Stimulated activated effector memory CD8-positive, alpha-beta T cell treated with anti-CD3 and anti-CD28 coated beads, Interleukin-12 subunit alpha, Interleukin-12 subunit beta, amount 100 ng/mL, for 72 hours (primary cell): ENCODE measurements around the gene ZNF468.
"Not testable (repeated sequence)": the region's sequence is repeated elsewhere in the genome, so short reads cannot be mapped to it uniquely, and the experiment has no call there.

Experiments
- ATAC-seq: fragments of 150-1000 bp; cut with Tn5 transposase; 2 replicates; pipeline ENCODE4 v1.10.0; 2021
- DNase-seq, 2 donors: peaks; one replicate each; pipeline ENCODE4 v3.0.0; 2021 to 2022; ENCODE audit warnings: low spot score in 2 of 2
- H3K27ac Mint-ChIP-seq: one replicate; pipeline ENCODE4 v1.8.0; 2022; ENCODE audit warnings: mild to moderate bottlenecking, mixed read lengths
- H3K36me3 Mint-ChIP-seq: one replicate; pipeline ENCODE4 v1.8.0; 2022; ENCODE audit warnings: mild to moderate bottlenecking, mixed read lengths
- H3K4me1 Mint-ChIP-seq: one replicate; pipeline ENCODE4 v1.8.0; 2022; ENCODE audit warnings: mixed read lengths
- H3K4me3 Mint-ChIP-seq: one replicate; pipeline ENCODE4 v1.8.0; 2022; ENCODE audit warnings: mild to moderate bottlenecking, mixed read lengths
- H3K9me3 Mint-ChIP-seq: one replicate; pipeline ENCODE4 v1.8.0; 2022; ENCODE audit warnings: mixed read lengths

Gene ZNF468

DNA sequence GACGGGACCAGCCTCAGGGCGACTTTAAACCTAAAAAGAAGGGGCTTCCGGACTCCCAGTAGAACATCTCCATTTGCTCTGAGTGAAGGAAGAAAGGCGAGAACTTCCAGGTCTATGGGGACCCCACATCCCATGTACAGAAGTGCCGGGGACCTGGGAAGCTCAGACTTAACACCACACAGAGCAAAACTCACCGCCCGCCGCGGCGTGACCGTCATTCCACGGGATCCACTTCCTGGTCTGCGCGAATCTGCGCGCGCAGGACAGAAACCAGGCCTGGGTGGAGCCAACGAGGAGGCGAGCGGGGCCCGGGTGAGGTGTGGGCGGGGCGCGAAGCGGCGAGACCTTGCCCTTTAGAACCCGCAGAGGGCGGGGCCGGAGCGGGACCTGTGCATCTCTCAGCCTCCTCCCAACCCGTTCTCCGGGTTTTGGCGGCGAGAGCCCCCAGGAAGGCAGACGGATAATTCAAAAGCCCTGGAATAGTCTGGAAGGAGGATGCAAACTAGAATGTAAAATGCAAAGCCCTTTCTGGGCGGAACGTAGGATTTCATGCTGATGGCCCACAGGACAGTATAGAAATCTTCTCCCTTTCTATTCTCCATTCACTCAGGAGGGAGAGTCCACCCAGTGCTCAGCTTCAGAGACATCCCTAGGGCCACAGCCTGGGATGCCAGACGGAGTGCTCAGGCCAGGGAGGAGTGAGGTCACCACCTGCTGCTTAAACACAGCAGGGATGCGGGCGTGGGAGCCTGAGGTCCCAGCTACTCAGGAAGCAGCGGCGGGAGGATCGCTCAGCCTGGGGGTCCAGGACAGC is at the start of gene ZNF468:
TSS of gene ZNF468 (minus strand) at position 242 of the 814 bp plus-strand sequence. CDS start 3,347 bp downstream, outside the sequence.
- not testable (repeated sequence) for H3K9me3 Mint-ChIP-seq
- peaks cover 33% of the 10 kb centered on the region for H3K4me1 Mint-ChIP-seq
- ATAC-seq = peak; percentile 99
- peaks cover 42% of the 10 kb centered on the region for H3K36me3 Mint-ChIP-seq
- DNase-seq = peak; percentile 69 to 89
- peak within 1 kb of the TSS; percentile 88 for H3K27ac Mint-ChIP-seq
- peak within 1 kb of the TSS; percentile 91 for H3K4me3 Mint-ChIP-seq

DNA sequence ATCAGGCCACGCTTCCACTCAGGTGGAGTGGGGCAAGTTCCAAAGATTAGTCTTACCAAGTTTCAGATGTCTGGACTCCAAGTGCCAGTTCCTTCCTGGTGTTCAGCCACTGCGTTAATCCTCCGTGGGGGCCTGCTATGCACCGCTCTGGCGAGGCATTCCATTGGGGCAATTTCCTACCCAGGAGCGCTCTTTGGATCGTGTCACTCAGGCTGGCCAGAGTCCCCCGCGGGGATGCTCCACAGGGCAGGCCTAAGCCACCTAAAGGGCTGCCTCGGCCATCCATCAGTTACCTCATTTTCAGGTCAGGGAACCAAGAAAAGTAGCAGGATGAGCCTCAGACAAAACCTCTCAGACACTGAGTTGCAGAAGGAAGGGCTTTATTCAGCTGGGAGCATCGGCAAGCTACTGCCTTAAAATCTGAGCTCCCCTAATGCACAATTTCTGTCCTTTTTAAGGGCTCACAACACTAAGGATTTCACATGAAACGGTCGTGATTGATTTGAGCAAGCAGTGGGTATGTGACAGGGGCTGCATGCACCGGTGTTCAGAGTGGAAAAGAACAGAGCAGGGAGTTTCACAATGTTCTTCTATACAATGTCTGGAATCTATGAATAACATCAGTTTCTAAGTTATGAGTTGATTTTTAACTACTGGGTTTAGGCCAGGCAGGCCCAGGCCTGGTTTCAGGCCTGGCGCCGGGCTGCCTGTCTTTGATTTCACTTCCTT is 46.8 kb upstream of the ZNF468 start:
- not testable (repeated sequence) for H3K27ac Mint-ChIP-seq, ATAC-seq, H3K4me3 Mint-ChIP-seq, H3K4me1 Mint-ChIP-seq, H3K9me3 Mint-ChIP-seq, DNase-seq
- peaks cover 15% of the 10 kb centered on the region for H3K36me3 Mint-ChIP-seq

DNA sequence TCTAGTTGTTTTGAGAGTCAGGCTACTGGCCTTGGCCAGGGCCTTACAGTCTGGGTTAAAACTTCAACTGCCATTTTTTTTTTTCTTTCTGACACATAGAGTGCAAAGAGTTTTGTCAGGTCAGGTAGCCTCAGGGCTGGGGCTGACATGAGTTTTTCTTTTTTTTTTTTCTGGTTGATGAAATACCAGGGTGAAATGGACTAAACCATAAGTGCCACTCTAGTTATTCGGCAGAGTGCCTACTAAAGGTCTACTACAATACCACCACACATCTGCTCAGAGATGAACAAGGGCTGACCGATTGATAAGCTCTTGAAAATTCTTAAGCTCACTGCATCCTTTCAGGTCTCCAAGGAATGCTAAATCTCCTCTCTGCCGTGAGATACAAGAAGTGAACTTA is 44.4 kb upstream of the ZNF468 start:
- ATAC-seq (no peak), DNase-seq (no peak)
- Mint-ChIP-seq H3K9me3 (peaks cover 6% of the 10 kb centered on the region), H3K27ac (no peak overlapping the region), H3K4me3 (no peak overlapping the region), H3K36me3 (no peaks in the 10 kb centered on the region), H3K4me1 (no peaks in the 10 kb centered on the region)

DNA sequence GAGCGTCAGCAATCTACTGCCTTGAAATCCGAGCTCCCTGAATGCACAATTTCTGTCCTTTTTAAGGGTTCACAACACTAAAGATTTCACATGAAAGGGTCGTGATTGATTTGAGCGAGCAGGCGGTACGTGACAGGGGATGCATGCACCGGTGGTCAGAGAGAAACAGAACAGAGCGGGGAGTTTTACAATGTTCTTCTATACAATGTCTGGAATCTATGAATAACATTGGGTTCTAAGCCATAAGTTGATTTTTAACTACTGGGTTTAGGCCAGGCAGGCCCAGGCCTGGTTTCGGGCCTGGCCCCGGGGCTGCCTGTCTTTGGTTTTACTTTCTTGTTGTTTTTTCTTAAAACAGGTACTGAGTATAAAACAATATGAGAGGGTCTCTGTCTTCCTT is 41.2 kb upstream of the ZNF468 start:
- H3K4me3 Mint-ChIP-seq, H3K9me3 Mint-ChIP-seq, DNase-seq, ATAC-seq, H3K4me1 Mint-ChIP-seq: not testable (repeated sequence)
- Mint-ChIP-seq H3K27ac (peak overlapping the region; percentile 15), H3K36me3 (peaks cover 17% of the 10 kb centered on the region)

DNA sequence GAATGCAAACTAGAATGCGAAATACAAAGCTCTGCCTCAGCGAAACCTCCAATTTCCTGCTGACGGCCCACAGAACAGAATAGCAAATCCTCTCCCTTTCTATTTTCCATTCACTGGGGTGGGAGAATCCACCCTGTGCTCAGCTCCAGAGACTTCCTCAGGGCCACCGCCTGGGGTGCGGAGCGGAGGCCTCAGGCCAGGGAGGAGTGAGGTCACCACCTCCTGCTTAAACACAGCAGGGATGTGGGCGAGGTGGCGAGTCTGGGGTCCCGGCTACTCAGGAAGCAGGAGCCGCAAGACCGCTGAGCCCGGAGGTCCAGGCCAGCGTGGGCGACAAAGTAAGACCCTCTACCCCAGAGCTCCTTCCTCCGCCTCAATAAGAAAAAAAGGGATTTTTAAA is 40.7 kb upstream of the ZNF468 start:
- Mint-ChIP-seq H3K4me1 (peaks cover 7% of the 10 kb centered on the region), H3K4me3 (peak overlapping the region; percentile 83), H3K27ac (no peak overlapping the region), H3K36me3 (peaks cover 20% of the 10 kb centered on the region), H3K9me3 (no peaks in the 10 kb centered on the region)
- DNase-seq = no peak
- no peak for ATAC-seq

DNA sequence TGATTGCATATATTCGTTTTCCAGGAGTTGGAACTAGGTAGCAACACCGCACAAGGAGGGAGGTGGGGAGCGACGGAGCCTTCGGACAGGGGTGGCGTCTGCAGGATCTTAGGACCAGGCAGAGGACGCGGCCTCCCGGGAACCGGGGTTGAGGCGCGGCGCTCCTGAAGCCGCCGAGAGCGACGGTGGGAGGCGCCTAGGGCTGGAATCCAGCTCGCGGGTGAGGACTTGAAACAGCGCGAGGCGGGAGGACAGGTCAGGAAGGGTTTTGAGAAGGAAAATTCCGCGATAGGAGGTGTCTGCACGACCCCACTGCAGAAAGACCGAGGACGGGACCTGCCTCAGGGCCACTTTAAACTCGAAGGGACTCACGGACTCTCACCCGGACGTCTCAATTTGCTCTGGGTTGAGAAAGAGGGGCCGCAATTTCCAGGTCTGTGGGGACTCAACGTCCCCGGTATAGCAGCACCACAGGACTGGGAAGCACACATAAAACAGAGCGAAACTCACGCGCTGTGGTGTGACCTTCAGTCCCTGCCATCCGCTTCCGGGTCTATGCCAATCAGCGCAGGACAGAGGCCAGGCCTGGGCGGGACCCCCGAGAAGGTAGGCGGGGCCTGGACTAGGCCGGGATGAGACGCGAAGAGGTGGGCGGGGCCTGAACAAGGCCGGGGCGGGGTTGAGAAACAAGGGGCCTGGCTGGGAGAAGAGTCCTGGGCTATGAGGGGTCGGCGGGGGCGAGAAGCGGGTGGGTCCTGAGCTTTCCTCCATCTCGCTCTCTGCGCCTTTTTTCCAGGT is 39.9 kb upstream of the ZNF468 start, which contains the start of gene ZNF320:
TSS of gene ZNF320 (minus strand) at position 498 of the 798 bp plus-strand sequence. CDS start 7,380 bp downstream, outside the sequence.
- Mint-ChIP-seq H3K4me3 (peak within 1 kb of the TSS; percentile 83), H3K4me1 (peaks cover 15% of the 10 kb centered on the region), H3K36me3 (peaks cover 26% of the 10 kb centered on the region), H3K9me3 (no peaks in the 10 kb centered on the region), H3K27ac (peak within 1 kb of the TSS; percentile 91)
- DNase-seq = peak; percentile 88 to 90
- ATAC-seq = peak; percentile 100

DNA sequence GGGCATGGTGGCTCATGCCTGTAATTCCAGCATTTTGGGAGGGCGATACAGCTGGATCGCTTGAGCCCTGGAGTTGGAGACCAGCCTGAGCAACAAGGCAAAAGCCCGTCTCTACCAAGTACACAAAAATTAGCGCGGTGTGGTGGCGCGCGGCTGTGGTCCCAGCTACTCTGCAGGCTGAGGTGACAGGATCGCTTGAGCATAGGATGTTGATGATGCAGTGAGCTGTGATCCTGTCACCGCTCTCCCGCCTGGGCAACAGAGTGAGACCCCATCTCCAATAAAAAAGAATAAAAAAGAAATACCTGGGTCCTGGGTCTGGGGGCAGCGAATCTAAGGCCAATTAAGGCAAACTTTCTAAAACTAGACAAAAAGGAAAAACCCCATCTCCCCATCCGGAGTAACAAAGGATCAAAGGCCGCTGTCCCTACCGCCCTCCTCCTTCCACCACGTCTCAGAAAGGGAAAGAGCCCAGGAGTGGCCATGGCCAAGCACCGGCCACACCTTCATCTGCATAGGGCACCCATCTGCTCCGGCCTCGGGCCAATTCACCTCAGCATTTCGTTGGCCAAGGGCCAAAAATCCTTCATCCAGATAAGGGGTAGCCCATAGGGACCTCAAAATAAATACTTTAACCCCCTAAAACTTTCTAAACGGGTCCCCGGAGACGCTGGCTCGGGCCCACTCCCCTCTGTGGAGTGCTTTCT is 39.2 kb upstream of the ZNF468 start:
- no peak for ATAC-seq
- H3K27ac Mint-ChIP-seq = peak overlapping the region; percentile 91
- H3K4me1 Mint-ChIP-seq = peaks cover 15% of the 10 kb centered on the region
- no peaks in the 10 kb centered on the region for H3K9me3 Mint-ChIP-seq
- peaks cover 32% of the 10 kb centered on the region for H3K36me3 Mint-ChIP-seq
- H3K4me3 Mint-ChIP-seq = peak overlapping the region; percentile 83
- DNase-seq = no peak

DNA sequence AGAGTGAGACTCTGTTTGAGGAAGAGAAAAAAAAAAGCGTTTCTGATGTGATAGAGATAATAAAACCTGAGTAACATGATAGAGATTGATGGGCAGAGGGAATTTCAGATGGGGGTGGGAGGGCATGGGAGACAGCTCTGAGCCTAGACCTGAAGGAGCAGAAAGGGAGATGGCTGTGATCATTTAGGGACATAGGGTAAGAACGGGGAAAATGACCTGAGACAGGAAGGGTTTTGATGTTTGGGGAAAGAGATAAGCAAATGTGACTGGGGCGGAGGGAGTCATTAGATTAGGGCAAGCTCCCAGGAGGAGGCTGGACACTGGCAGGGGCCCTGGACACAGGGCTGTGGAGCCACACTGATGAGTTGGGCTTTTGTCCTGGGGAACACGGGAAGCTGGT is 33.9 kb upstream of the ZNF468 start:
- Mint-ChIP-seq H3K4me1 (peaks cover 15% of the 10 kb centered on the region), H3K27ac (no peak overlapping the region), H3K9me3 (no peaks in the 10 kb centered on the region), H3K4me3 (no peak overlapping the region), H3K36me3 (peaks cover 83% of the 10 kb centered on the region)
- DNase-seq (no peak), ATAC-seq (no peak)

DNA sequence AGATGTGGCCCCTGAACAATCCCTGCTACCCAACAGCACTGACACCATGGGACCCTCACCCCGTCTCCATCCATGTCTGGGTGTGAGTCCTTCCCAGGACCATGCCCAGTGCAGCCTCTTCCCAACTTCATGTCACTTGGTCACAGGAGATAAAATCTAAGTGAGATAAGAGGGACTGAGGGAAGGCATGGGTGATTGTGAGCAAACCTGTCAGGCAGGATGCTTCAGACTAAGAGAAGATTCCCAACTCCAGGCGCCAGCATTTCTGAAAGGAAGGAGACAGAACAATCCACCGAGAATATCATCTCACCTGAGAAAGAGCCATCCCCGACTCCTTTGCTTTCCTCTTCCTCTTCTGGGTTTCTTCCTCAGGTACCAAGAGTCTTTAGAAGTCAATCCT is 32.5 kb upstream of the ZNF468 start:
- H3K27ac Mint-ChIP-seq = no peak overlapping the region
- ATAC-seq (no peak), DNase-seq (no peak)
- H3K9me3 Mint-ChIP-seq = no peaks in the 10 kb centered on the region
- peaks cover 93% of the 10 kb centered on the region for H3K36me3 Mint-ChIP-seq
- no peak overlapping the region for H3K4me3 Mint-ChIP-seq
- peaks cover 12% of the 10 kb centered on the region for H3K4me1 Mint-ChIP-seq

DNA sequence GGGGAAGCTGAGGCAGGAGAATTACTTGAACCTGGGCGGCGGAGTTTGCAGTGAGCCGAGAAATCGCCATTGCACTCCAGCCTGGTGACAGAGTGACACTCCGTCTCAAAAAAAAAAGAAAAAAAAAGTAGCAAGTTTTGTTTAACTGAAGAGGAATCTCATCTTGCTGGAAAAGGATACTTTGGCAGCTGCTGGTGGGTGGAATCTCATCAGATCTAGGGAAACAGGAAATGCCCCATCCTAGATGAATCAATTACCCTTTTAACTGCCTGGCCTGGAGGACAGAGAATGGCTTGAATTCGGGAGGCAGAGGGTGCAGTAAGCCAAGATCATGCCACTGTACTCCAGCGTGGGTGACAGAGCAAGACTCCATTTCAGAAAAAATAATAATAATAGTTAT is 31.7 kb upstream of the ZNF468 start:
- Mint-ChIP-seq H3K36me3 (peaks cover 94% of the 10 kb centered on the region), H3K4me1 (peaks cover 8% of the 10 kb centered on the region), H3K9me3 (no peaks in the 10 kb centered on the region), H3K4me3 (no peak overlapping the region), H3K27ac (no peak overlapping the region)
- DNase-seq (no peak), ATAC-seq (no peak)

DNA sequence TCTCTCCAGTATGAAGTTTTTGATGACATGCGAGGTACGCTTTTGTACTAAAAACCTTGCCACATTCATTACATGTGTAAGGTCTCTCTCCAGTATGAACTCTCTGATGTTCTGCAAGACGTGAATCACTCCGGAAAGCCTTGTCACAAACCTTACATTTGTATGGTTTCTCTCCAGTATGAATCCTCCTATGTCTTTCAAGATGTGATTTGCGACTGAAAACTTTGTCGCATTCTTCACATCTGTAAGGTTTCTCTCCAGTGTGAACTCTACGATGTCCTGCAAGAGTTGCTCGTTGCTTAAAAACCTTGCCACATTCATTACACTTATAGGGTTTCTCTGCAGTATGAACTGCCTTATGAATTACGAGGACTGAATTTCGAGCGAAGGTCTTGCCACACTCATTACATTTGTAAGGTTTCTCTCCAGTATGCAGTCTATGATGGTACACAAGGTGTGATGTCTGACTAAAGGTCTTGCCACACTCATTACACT is 23.5 kb upstream of the ZNF468 start:
- ATAC-seq = no peak
- peaks cover 72% of the 10 kb centered on the region for H3K36me3 Mint-ChIP-seq
- H3K27ac Mint-ChIP-seq = no peak overlapping the region
- DNase-seq = no peak
- H3K9me3 Mint-ChIP-seq = peaks cover 34% of the 10 kb centered on the region
- H3K4me3 Mint-ChIP-seq = no peak overlapping the region
- H3K4me1 Mint-ChIP-seq = no peaks in the 10 kb centered on the region

DNA sequence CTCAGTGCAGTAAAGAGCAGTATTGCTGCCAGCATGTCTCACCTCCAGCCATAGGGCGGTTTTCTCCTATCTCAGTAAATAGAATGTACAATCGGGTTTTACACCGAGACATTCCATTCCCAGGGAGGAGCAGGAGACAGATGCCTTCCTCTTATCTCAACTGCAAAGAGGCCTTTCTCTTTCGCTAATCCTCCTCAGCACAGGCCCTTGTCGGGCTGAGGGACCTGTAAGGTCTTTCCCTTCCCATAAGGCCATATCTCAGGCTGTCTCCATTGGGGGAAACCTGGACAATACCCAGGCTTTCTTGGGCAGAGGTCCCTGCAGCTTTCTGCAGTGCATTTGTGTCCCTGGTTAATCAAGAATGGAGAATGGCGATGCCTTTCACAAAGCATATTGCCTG is 15.6 kb upstream of the ZNF468 start:
- H3K4me1 Mint-ChIP-seq, ATAC-seq, DNase-seq, H3K9me3 Mint-ChIP-seq, H3K4me3 Mint-ChIP-seq, H3K36me3 Mint-ChIP-seq, H3K27ac Mint-ChIP-seq: not testable (repeated sequence)

DNA sequence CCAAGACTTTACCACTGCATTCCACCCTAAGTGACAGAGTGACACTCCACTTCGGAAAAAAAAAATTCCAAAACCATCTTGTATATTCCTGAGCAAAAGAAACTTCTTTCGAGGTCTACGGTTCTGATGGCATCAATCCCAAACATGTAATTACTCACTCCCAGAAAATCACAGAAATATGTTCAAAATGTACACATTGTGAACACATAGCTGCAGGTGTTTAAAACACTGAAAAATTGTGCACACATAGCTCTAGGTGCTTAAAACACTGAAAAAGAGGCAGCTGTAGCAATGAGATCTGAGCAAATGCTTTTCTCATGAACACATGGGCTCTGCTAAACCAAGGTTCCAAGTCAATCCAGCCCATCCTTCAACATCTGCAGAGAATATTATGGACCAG is 14.0 kb upstream of the ZNF468 start:
- DNase-seq (no peak), ATAC-seq (no peak)
- Mint-ChIP-seq H3K36me3 (no peaks in the 10 kb centered on the region), H3K4me3 (no peak overlapping the region), H3K4me1 (no peaks in the 10 kb centered on the region), H3K9me3 (no peaks in the 10 kb centered on the region), H3K27ac (no peak overlapping the region)

DNA sequence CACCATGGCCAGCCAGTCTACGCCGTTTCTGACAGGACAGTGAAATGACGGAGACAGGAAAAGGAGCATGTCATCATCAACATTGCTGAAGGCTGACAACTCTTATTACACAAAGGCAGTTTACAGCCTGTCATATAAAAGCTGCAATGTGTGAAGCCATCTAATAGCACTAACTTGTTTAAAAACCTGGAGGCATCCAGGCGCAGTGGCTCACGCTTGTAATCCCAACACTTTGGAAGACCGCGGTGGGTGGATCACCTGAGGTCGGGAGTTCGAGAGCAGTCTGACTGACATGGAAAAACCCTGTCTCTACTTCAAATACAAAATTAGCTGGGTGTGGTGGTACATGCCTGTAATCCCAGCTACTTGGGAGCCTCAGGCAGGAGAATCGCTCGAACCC is 10.6 kb upstream of the ZNF468 start:
- H3K4me1 Mint-ChIP-seq, DNase-seq, H3K9me3 Mint-ChIP-seq, H3K4me3 Mint-ChIP-seq, H3K27ac Mint-ChIP-seq, ATAC-seq, H3K36me3 Mint-ChIP-seq: not testable (repeated sequence)
